PC-3 (cell line): Measurements from ENCODE around the gene CST6. TPM values are rescaled to one million over a fixed set of nuclear protein-coding genes. Genes with fewer than 3 reads are reported as not detected.

Experiments
- ATAC-seq: fragments of 200-7000 bp; cut with Tn5 transposase; 2 replicates; pipeline ENCODE4 v1.9.1; 2020; ENCODE audit warnings: mild to moderate bottlenecking, moderate library complexity
- BruUV-seq: library from RNA; stranded (reverse); fragments of 400-500 nt; replicated peaks from 2 replicates; lab custom pipeline; 2021; lab: Mats Ljungman, UMichigan
- CTCF ChIA-PET: fragments of 300-600 bp; sonication (Branson Sonifier 250); formaldehyde crosslinking; loops from one replicate; lab custom pipeline; 2022; ENCODE audit warnings: antibody characterized with exemption; lab: Charles Lee
- POLR2A ChIA-PET: fragments of 300-600 bp; sonication (Branson Sonifier 250); formaldehyde crosslinking; loops from one replicate; lab custom pipeline; 2022; ENCODE audit warnings: antibody characterized with exemption; ENCODE audit not compliant: unreplicated experiment; lab: Charles Lee
- DNase-seq: peaks from one replicate; pipeline ENCODE4 v3.0.0-alpha.2; 2015
- H2AFZ ChIP-seq: fragments of 300-600 bp; sonication (generic); 2 replicates; pipeline ENCODE4 v1.6.0; 2016; ENCODE audit warnings: antibody characterized with exemption, low read length
- H3F3A ChIP-seq: fragments of 300-600 bp; sonication (generic); one replicate; pipeline ENCODE4 v1.6.0; 2017; ENCODE audit warnings: antibody characterized with exemption, low read length, control low read depth, mild to moderate bottlenecking; ENCODE audit not compliant: unreplicated experiment
- H3K27ac ChIP-seq: fragments of 300-600 bp; sonication (generic); 2 replicates; pipeline ENCODE4 v1.5.1; 2016; ENCODE audit warnings: mild to moderate bottlenecking, low read length
- H3K27me3 ChIP-seq: fragments of 300-600 bp; sonication (generic); 2 replicates; pipeline ENCODE4 v1.6.1; 2016; ENCODE audit warnings: low read length, mixed read lengths
- H3K36me3 ChIP-seq: fragments of 300-600 bp; sonication (generic); 2 replicates; pipeline ENCODE4 v1.6.1; 2016; ENCODE audit warnings: low read depth, mixed run types, low read length, mixed read lengths
- H3K4me1 ChIP-seq: fragments of 300-600 bp; sonication (generic); 2 replicates; pipeline ENCODE4 v1.5.1; 2016; ENCODE audit warnings: low read length; ENCODE audit not compliant: insufficient read depth
- H3K4me2 ChIP-seq: fragments of 300-600 bp; sonication (generic); 2 replicates; pipeline ENCODE4 v1.6.0; 2016; ENCODE audit warnings: low read length
- H3K4me3 ChIP-seq: fragments of 300-600 bp; sonication (generic); 2 replicates; pipeline ENCODE4 v1.5.1; 2016; ENCODE audit warnings: mild to moderate bottlenecking, low read length, mixed read lengths
- H3K79me2 ChIP-seq: fragments of 300-600 bp; sonication (generic); 2 replicates; pipeline ENCODE4 v1.6.1; 2017; ENCODE audit warnings: low read length, mixed read lengths
- H3K9ac ChIP-seq: fragments of 300-600 bp; sonication (generic); 2 replicates; pipeline ENCODE4 v1.6.0; 2016; ENCODE audit warnings: mild to moderate bottlenecking, low read length
- H3K9me2 ChIP-seq: fragments of 300-600 bp; sonication (generic); replicated peaks from 2 replicates; pipeline ENCODE4 v1.6.1; 2016; ENCODE audit warnings: mixed run types, low read length, mixed read lengths
- H3K9me3 ChIP-seq: fragments of 300-600 bp; sonication (generic); 2 replicates; pipeline ENCODE4 v1.6.1; 2016; ENCODE audit warnings: low read length, mixed read lengths
- H4K20me1 ChIP-seq: fragments of 300-600 bp; sonication (generic); 2 replicates; pipeline ENCODE4 v1.6.1; 2016; ENCODE audit warnings: low read length, mixed read lengths
- EZH2 ChIP-seq: fragments of 300-600 bp; sonication (generic); IDR thresholded peaks from one replicate; pipeline ENCODE4 v1.6.1; 2017; ENCODE audit warnings: antibody characterized with exemption, mild to moderate bottlenecking, low read length; ENCODE audit not compliant: unreplicated experiment
- EZH2phosphoT487 ChIP-seq: fragments of 300-600 bp; sonication (generic); IDR thresholded peaks from 2 replicates; pipeline ENCODE4 v1.6.1; 2018; ENCODE audit warnings: mild to moderate bottlenecking, antibody characterized with exemption, low read length, borderline replicate concordance
- intact Hi-C: fragments of 100-400 bp; cut with micrococcal nuclease; formaldehyde crosslinking; loops from 2 replicates; pipeline ENCODE4 v1.9.0; 2023
- total RNA-seq: library from RNA; depleted of rRNA; stranded (reverse); fragments of >200 nt; gene quantifications from 2 replicates; pipeline ENCODE4 v1.2.3, GENCODE V29; 2014
- TF ChIP-seq, protein P1 (sequence below): fragments of 300-600 bp; sonication (generic); conservative IDR thresholded peaks from 2 replicates; pipeline ENCODE4 v1.5.1; 2017; ENCODE audit warnings: antibody characterized with exemption, low read depth, mild to moderate bottlenecking, low read length

Gene CST6
- total RNA-seq, 1 experiment from 2014 or later: 84.2 TPM

DNA sequence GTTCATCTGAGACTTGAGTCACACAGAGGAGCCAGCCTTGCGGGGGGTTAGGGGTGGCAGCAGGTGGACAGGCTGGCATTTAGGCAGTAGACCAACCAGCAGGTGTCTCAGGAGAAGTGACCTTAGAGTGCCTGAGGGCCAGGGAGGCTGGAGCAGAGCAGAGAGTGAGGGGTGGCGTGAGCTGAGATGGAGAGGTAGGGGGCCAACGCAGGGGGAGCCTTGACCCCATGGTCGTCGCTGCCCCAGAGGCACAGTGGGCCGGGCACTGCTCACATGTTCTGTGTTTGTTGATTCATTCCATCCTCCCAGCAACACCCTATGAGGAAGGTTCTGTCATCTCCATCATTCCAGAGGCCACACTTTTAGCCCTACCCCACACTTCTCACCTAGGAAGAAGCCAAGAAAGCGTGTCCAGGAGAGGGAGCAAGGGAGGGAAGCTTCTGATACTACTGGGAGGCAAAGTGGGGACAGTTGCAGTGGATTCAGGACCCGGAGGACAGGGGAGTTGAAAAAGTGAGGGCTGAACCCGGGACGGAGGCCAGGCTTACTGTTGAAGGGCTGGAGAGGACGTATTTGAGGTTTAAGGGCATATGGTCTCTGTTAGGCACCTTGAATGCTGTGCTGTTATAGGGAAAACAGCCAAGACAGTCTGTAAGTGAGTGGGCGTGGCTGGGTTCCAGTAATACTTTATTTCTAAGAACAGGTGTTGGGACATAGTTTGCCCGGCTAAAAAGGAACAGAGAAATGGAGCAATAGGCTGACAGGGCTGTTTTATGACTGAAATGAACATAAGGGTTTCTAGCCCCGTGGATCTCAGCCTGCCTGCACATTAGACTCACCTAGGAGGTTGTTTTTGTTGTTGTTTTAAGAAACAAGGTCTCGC is 43.0 kb upstream of the CST6 start:
- Histone ChIP-seq H3K9ac (no peak overlapping the region), H3K27me3 (no peaks in the 10 kb centered on the region), H3F3A (no peaks in the 10 kb centered on the region), H3K36me3 (peaks cover 60% of the 10 kb centered on the region), H3K4me2 (no peak overlapping the region), H3K4me3 (no peak overlapping the region), H3K9me2 (no peaks in the 10 kb centered on the region), H4K20me1 (0 out of 2 replicates have a peak, but pooled peaks cover 1% of the 10 kb centered on the region), H3K4me1 (peaks cover 6% of the 10 kb centered on the region; the same call in 1 of the 2 replicates), H3K79me2 (peaks cover 15% of the 10 kb centered on the region), H3K27ac (no peak overlapping the region), H3K9me3 (no peaks in the 10 kb centered on the region), H2AFZ (no peak overlapping the region)
- ATAC-seq (no peak), DNase-seq (peak; percentile 21)
- ChIA-PET POLR2A (no interaction called here), CTCF (no interaction called here)
- BruUV-seq: no TSS peak
- TF ChIP-seq, protein P1, sequence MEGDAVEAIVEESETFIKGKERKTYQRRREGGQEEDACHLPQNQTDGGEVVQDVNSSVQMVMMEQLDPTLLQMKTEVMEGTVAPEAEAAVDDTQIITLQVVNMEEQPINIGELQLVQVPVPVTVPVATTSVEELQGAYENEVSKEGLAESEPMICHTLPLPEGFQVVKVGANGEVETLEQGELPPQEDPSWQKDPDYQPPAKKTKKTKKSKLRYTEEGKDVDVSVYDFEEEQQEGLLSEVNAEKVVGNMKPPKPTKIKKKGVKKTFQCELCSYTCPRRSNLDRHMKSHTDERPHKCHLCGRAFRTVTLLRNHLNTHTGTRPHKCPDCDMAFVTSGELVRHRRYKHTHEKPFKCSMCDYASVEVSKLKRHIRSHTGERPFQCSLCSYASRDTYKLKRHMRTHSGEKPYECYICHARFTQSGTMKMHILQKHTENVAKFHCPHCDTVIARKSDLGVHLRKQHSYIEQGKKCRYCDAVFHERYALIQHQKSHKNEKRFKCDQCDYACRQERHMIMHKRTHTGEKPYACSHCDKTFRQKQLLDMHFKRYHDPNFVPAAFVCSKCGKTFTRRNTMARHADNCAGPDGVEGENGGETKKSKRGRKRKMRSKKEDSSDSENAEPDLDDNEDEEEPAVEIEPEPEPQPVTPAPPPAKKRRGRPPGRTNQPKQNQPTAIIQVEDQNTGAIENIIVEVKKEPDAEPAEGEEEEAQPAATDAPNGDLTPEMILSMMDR: peak; percentile 35; the same call in 1 of the 2 replicates
- no peak for TF ChIP-seq EZH2
- TF ChIP-seq EZH2phosphoT487: no peak
- intact Hi-C loops: no loop called here

DNA sequence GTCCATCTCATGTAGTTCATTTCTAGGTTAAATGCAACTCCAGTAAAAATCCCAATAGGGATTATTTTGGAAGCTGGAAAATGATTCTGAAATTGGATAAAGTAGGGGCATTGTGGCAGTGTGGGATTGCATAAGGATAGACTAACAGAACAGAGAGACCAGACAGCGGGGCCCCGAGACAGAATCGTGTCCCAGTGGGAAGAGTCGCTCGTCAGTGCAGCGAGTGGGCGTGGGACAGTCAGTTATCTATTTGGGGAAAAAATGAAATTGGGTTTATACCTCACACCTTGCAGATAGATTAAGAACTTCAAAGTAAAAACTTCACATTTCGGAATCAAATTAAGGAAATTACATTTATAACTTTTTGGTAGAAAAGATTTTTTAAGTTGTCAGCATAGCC is 39.7 kb upstream of the CST6 start:
- no peak for ATAC-seq

More for the DNA sequence above, 39.7 kb upstream of the CST6 start:
- TF ChIP-seq, protein P1: no peak
- TF ChIP-seq EZH2: no peak
- no peak for TF ChIP-seq EZH2phosphoT487
- POLR2A ChIA-PET: no interaction called here
- H3K4me2 ChIP-seq: no peak overlapping the region
- peaks cover 6% of the 10 kb centered on the region; the same call in 1 of the 2 replicates for H3K4me1 ChIP-seq
- H4K20me1 ChIP-seq: no peaks in the 10 kb centered on the region
- no peak overlapping the region for H3K27ac ChIP-seq
- no peak overlapping the region for H3K4me3 ChIP-seq
- peaks cover 35% of the 10 kb centered on the region for H3K36me3 ChIP-seq
- H3K9me2 ChIP-seq: no peaks in the 10 kb centered on the region
- CTCF ChIA-PET: no interaction called here
- no peaks in the 10 kb centered on the region for H3F3A ChIP-seq
- no TSS peak for BruUV-seq
- 0 out of 2 replicates have a peak, but pooled peaks cover 3% of the 10 kb centered on the region for H3K79me2 ChIP-seq
- intact Hi-C loops: no loop called here
- no peak overlapping the region for H2AFZ ChIP-seq
- no peak for DNase-seq
- H3K9ac ChIP-seq: no peak overlapping the region
- H3K27me3 ChIP-seq: no peaks in the 10 kb centered on the region
- no peaks in the 10 kb centered on the region for H3K9me3 ChIP-seq
